ENCODE results near the gene RSBN1. TPM values are rescaled to one million over a fixed set of nuclear protein-coding genes. Genes with fewer than 3 reads are reported as not detected.
"Not testable (repeated sequence)": the region's sequence is repeated elsewhere in the genome, so short reads cannot be mapped to it uniquely, and the experiment has no call there.

Gene RSBN1
- total RNA-seq, 4 donors from 2014 or later = 18.2 to 25.6 (median 23.3) TPM

DNA sequence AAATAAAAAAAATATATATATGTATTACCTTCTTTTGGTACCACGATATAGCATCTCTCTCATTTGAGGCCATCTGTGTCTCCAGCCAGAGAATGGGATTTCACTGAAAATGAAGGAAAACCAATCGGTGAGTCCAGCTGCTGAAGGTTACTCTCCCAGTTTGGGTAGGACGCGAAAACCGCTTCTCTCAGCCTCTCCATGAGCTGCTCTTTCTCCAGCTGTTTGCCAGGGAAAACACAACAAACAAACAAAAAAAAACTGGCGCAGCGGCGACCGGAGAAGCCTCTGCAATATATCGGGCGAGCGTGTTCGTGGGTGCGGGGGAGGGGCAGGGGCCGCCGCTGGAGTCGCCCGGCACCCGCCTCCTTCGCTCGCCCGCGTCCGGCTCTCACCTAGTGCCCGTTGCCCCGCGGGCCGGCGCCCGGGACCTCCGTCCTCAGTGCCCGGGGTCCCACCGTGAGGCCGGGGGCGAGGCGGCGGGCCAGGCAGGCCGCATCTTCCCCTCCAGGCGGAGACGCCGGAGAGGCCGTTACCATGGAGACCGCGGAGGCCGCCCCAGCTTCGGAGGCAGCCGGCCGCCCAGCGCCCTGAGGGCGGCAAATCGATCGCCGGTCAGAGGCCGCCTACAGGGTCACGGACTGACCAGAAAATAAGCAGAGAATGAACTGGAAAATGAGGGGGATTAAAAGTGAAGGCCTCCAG lies 53.5 kb downstream of the RSBN1 start:
- Histone ChIP-seq H3K27ac (peak overlapping the region; percentile 86 to 94 (median 88)), H3K4me3 (peak overlapping the region; percentile 74 to 95 (median 91)), H3K4me1 (peaks cover 0 to 7% (median 0%) of the 10 kb centered on the region in 4 donors), H3K9me3 (no peaks in the 10 kb centered on the region), H3K27me3 (no peaks in the 10 kb centered on the region), H3K36me3 (no peaks in the 10 kb centered on the region)
- TF ChIP-seq POLR2A (IDR thresholded peaks at IDR 0.05) = no peak
- TF ChIP-seq, protein P1, sequence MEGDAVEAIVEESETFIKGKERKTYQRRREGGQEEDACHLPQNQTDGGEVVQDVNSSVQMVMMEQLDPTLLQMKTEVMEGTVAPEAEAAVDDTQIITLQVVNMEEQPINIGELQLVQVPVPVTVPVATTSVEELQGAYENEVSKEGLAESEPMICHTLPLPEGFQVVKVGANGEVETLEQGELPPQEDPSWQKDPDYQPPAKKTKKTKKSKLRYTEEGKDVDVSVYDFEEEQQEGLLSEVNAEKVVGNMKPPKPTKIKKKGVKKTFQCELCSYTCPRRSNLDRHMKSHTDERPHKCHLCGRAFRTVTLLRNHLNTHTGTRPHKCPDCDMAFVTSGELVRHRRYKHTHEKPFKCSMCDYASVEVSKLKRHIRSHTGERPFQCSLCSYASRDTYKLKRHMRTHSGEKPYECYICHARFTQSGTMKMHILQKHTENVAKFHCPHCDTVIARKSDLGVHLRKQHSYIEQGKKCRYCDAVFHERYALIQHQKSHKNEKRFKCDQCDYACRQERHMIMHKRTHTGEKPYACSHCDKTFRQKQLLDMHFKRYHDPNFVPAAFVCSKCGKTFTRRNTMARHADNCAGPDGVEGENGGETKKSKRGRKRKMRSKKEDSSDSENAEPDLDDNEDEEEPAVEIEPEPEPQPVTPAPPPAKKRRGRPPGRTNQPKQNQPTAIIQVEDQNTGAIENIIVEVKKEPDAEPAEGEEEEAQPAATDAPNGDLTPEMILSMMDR (IDR thresholded peaks at IDR 0.05) = no peak
- peak; percentile 53 to 82 (median 80) for DNase-seq

DNA sequence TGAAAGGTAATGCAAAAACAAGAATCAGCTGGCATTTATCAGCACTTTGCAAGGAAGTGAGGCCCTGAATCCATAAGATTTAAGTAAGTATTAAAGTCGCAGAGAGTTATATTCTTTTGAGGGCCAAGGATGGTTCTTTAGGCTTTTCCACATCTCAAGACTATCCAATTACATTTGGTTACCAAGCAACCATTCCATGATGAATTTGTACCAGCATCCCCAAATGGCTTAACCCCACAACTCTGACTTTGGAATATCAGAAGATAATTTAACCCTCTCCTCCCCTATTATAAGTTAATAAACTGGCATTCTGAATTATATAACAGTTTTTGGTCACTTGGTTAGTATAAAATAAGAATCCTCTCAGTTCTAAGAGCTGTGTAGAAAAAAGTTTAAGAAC lies 55.8 kb downstream of the RSBN1 start:
- H3K4me1 ChIP-seq = peaks cover 0 to 7% (median 0%) of the 10 kb centered on the region in 4 donors
- no peak overlapping the region for H3K27ac ChIP-seq
- H3K27me3 ChIP-seq = no peaks in the 10 kb centered on the region
- H3K9me3 ChIP-seq = no peaks in the 10 kb centered on the region
- no peak overlapping the region for H3K4me3 ChIP-seq
- H3K36me3 ChIP-seq = no peaks in the 10 kb centered on the region
- DNase-seq = no peak
- no peak for TF ChIP-seq POLR2A (IDR thresholded peaks at IDR 0.05)
- TF ChIP-seq, protein P1 (IDR thresholded peaks at IDR 0.05) = no peak

DNA sequence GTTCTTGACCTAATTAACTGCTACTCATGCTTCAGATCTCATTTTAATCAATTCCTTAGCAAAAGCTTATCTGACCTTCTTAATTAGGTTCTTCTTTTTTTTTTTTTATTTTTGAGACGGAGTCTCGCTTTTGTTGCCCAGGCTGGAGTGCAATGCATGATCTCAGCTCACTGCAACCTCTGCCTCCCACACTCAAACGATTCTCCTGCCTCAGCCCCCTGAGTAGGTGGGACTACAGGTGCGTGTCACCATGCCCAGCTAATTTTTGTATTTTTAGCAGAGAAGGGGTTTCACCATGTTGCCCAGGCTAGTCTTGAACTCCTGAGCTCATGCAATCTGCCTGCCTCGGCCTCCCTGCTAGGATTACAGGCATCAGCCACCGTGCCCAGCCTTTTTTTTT lies 58.9 kb downstream of the RSBN1 start:
- not testable (repeated sequence) for H3K4me1 ChIP-seq, DNase-seq, H3K27me3 ChIP-seq, H3K36me3 ChIP-seq, H3K4me3 ChIP-seq, H3K9me3 ChIP-seq, H3K27ac ChIP-seq

DNA sequence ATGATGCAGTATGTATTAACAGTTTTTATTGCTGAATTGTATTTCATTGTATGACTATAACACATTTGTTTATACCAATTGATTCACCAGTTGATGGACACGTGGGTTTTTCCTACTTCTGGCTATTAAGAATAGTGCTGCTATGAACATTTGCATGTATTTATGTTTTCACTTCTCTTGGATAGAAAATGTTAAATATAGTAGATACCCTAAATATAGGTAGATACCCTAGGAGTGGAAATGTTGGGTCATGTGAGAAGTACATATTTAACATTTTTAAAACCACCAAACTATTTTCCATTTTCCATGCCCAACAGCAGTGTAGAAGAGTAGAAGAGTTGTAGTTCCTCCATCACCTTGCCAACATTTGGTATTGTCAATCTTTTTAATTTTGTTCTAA lies 60.8 kb downstream of the RSBN1 start:
- Histone ChIP-seq H3K4me1 (no peaks in the 10 kb centered on the region), H3K4me3 (no peak overlapping the region)

DNA sequence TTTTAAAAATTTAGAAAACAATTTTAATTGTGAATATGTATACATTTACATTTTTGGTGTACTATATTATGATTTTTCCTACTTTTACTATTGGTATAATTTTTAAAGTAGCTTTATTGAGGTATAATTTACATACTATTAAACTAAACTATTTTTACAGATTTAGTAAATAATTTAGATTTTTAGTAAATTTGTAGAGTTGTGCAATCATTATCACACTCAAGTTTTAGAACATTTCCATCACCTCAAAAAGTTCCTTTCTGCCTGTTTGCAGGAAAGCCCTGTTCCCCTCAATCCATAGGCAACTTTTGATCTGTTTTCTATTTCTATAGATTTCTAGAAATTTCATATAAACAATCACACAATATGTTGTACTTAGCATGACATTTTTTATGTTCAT lies 61.2 kb downstream of the RSBN1 start:
- Histone ChIP-seq H3K4me1 (no peaks in the 10 kb centered on the region), H3K36me3 (peaks cover 0 to 3% (median 0%) of the 10 kb centered on the region in 3 donors), H3K9me3 (no peaks in the 10 kb centered on the region), H3K27ac (no peak overlapping the region), H3K4me3 (no peak overlapping the region), H3K27me3 (no peaks in the 10 kb centered on the region)
- TF ChIP-seq POLR2A (IDR thresholded peaks at IDR 0.05) = no peak
- TF ChIP-seq, protein P1 (IDR thresholded peaks at IDR 0.05) = no peak
- no peak for DNase-seq

More for the DNA sequence above, 60.8 kb downstream of the RSBN1 start:
- no peaks in the 10 kb centered on the region for H3K27me3 ChIP-seq
- H3K9me3 ChIP-seq = no peaks in the 10 kb centered on the region
- no peak overlapping the region for H3K27ac ChIP-seq
- DNase-seq = no peak
- H3K36me3 ChIP-seq = peaks cover 0 to 3% (median 0%) of the 10 kb centered on the region in 3 donors
- TF ChIP-seq POLR2A (IDR thresholded peaks at IDR 0.05) = no peak
- TF ChIP-seq, protein P1 (IDR thresholded peaks at IDR 0.05) = no peak

DNA sequence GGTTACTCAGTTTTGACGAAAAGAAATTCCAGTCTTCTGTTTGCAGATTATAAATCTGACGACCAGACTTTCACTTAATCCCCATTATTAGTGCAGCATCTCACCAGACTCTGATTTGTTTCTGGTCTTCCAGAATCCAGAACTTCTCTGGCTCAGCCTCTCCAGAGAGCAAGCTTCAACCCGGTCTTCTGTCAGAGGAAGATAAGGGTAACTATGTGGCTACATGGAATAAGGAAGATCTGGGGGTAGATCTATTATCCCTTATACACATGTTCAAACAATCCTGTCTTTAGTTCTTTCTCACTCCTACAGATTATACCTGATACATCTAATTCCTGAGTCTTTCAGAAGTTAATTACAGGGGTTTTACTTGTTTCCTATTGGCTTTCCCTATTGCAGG lies 62.9 kb downstream of the RSBN1 start:
- H3K36me3 ChIP-seq = peaks cover 0 to 3% (median 0%) of the 10 kb centered on the region in 3 donors
- H3K4me3 ChIP-seq = no peak overlapping the region
- no peak for DNase-seq
- peaks cover 0 to 4% (median 0%) of the 10 kb centered on the region in 4 donors for H3K4me1 ChIP-seq
- no peaks in the 10 kb centered on the region for H3K9me3 ChIP-seq
- H3K27ac ChIP-seq = no peak overlapping the region
- TF ChIP-seq POLR2A (IDR thresholded peaks at IDR 0.05) = no peak
- TF ChIP-seq, protein P1 (IDR thresholded peaks at IDR 0.05) = no peak
- H3K27me3 ChIP-seq = no peaks in the 10 kb centered on the region
